GM19468 (cell line): Measurements from ENCODE around the gene PRR13.
"Not testable (repeated sequence)": the region's sequence is repeated elsewhere in the genome, so short reads cannot be mapped to it uniquely, and the experiment has no call there.

ENCODE experiments used
- ATAC-seq: cut with Tn5 transposase; IDR thresholded peaks from one replicate; pipeline ENCODE4 v1.9.1; 2021; ENCODE audit warnings: mild to moderate bottlenecking, moderate library complexity, moderate number of reproducible peaks; ENCODE audit not compliant: unreplicated experiment; ENCODE audit errors: extremely low read depth

The PRR13 gene

GRCh38 chr12:53441040-53441833 is at the start of gene PRR13:
TSS of gene PRR13 (plus strand) at chr12:53441734. CDS start at chr12:53442715, 981 bp downstream.
- ATAC-seq = peak; percentile 95

- no peak for ATAC-seq
Measured at GRCh38 chr12:53399896-53400295, 41.6 kb upstream of the PRR13 start.

- not testable (repeated sequence) for ATAC-seq
Measured at GRCh38 chr12:53402351-53402750, 39.2 kb upstream of the PRR13 start.

- ATAC-seq = no peak
Measured at GRCh38 chr12:53402871-53403270, 38.7 kb upstream of the PRR13 start.

- no peak for ATAC-seq
Measured at GRCh38 chr12:53410951-53411350, 30.6 kb upstream of the PRR13 start.

- no peak for ATAC-seq
Measured at GRCh38 chr12:53413485-53414204, 27.9 kb upstream of the PRR13 start.

- no peak for ATAC-seq
Measured at GRCh38 chr12:53414756-53415417, 26.6 kb upstream of the PRR13 start.

GRCh38 chr12:53415752-53416389 is 25.7 kb upstream of the PRR13 start:
- not testable (repeated sequence) for ATAC-seq

- ATAC-seq = not testable (repeated sequence)
Measured at GRCh38 chr12:53417291-53417816, 24.2 kb upstream of the PRR13 start.

- ATAC-seq = no peak
Measured at GRCh38 chr12:53418221-53418620, 23.3 kb upstream of the PRR13 start.

- no peak for ATAC-seq
Measured at GRCh38 chr12:53419756-53420155, 21.8 kb upstream of the PRR13 start.

GRCh38 chr12:53422247-53422646 is 19.3 kb upstream of the PRR13 start:
- ATAC-seq = not testable (repeated sequence)

- no peak for ATAC-seq
Measured at GRCh38 chr12:53423597-53423996, 17.9 kb upstream of the PRR13 start, which contains the start of gene AMHR2. TSS of gene AMHR2 (plus strand) at chr12:53423855. CDS start at chr12:53423935, 80 bp downstream.

- ATAC-seq = no peak
Measured at GRCh38 chr12:53424626-53425514, 16.7 kb upstream of the PRR13 start.

- no peak for ATAC-seq
Measured at GRCh38 chr12:53425515-53426150, 15.9 kb upstream of the PRR13 start.

- ATAC-seq = no peak
Measured at GRCh38 chr12:53427905-53428594, 13.5 kb upstream of the PRR13 start.

GRCh38 chr12:53428741-53429140 is 12.8 kb upstream of the PRR13 start:
- ATAC-seq = no peak

GRCh38 chr12:53430116-53430515 is 11.4 kb upstream of the PRR13 start:
- ATAC-seq = no peak
